HG02678 (cell line): Measurements from ENCODE around the gene ARSK.
"Not testable (repeated sequence)": the region's sequence is repeated elsewhere in the genome, so short reads cannot be mapped to it uniquely, and the experiment has no call there.

ENCODE experiments used
- ATAC-seq: cut with Tn5 transposase; IDR thresholded peaks from one replicate; pipeline ENCODE4 v1.9.1; 2021; ENCODE audit warnings: mild to moderate bottlenecking, moderate library complexity; ENCODE audit not compliant: unreplicated experiment

The ARSK gene

DNA sequence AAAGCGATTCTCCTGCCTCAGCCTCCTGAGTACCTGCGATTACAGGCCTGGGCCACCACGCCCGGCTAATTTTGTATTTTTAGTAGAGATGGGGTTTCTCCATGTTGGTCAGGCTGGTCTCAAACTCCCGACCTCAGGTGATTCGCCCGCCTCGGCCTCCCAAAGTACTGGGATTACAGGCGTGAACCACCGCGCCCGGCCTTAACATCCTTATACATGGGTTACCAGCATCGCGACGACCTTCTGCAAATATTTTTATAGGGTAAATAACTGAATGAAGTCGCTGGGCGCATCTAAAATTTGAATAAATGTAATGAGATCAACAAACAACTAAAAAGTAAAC, 91.3 kb downstream of the ARSK start:
- ATAC-seq: not testable (repeated sequence)

DNA sequence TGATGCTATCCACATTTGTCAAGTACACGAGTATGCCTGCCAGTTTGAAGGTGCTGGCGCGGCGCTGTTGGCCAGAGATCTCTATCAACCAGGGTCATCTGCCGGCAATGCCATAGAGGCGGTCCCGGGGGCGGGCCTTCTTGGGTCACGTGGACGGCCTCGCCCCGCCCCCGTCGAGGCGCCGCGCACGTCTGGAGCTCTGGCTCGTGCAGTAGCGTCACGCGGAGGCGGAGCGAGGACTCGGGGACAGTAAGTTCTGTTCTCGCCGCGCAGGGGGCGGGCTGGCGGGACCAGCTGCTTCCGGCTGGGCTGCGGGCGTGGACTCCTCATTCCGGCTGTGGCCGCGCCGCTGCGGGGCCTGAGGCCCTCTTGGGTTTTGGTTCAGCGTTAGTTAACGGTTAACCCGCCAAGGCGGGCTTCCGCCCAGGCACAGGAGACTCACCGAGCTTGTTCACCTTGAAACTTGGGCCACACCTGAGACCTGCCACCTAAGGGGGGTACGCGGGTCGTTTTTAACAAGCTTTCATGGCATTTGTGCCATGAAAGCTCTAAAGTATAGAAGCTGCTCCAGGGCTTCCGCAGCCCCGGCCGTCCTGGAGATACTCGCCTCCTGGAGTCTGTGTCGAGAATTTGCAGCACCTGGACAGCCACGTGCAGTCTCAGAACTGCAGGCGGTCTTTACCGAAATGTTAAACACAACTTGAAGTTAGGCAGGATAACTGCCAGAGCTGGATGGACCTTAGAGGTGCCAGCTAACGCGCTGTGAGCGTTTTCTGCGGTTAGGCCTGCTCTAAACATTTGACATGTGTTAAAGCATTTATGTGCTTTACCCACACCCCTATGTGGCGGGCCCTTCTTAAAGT, 91.9 kb downstream of the ARSK start, which contains the start of gene RFESD:
TSS of gene RFESD (plus strand) at position 209 of the 863 bp plus-strand sequence. CDS start 5,495 bp downstream, outside the sequence.
- ATAC-seq: peak; percentile 97

DNA sequence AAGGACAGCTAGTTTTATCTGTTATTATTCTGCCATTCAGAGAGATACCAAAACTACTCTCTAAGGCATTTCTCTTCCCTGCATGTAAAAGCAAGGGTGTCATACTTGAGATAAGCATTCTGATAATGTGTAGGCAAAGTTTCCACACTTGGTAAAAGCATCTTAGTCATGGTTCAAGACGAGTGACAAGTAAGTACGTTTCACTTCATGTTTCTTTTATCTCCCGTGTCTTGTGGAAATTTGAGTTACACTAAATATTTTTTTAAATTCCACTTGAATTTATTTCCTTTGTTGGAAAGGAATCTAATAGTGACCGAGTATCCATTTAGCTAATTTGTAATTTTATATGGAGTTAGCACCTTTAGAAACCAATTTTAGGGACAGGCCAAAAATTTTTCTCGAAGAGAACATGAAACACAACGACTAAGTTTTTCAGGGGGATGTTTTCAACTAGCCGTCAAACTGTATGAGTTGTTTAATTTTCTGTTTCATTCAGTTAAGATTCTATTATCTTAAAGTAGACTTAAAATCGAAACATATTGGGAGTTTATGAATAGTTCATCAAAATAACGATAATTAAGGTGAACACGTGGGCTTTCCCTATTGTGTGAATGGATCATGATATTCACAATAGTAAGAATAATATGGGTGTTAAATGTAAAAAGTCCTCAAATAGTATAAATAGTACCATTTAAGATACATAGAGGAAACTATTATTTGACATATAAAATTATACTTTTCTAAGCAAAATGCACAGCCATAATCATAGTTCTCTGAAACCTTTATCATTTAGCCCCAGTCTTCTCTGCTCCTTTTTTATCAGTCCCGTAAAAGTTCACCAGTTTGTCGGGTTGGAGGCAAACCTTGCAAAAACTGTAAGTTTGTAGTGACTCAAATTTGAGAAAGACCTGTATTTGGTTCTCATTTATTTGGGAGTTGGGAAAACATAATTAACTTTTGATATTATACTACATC, 93.3 kb downstream of the ARSK start:
- ATAC-seq: no peak

DNA sequence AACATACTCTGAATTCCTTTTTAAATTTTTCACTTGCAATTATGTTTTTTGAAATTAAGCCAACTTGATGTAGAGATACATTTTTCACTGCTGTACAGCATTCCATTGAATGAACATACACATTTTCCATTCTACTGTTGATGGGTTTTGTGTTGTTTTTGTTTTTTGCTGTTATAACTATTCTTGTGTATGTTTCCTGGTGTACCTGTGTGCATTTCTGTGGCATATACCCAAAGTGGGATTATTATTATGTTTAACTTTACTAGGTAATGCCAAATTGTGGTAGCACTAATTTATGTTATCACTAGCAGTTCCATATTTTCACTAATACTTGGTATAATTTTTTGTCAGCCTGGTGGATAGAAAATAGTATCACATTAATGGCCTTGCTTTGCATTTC, 94.4 kb downstream of the ARSK start:
- no peak for ATAC-seq

DNA sequence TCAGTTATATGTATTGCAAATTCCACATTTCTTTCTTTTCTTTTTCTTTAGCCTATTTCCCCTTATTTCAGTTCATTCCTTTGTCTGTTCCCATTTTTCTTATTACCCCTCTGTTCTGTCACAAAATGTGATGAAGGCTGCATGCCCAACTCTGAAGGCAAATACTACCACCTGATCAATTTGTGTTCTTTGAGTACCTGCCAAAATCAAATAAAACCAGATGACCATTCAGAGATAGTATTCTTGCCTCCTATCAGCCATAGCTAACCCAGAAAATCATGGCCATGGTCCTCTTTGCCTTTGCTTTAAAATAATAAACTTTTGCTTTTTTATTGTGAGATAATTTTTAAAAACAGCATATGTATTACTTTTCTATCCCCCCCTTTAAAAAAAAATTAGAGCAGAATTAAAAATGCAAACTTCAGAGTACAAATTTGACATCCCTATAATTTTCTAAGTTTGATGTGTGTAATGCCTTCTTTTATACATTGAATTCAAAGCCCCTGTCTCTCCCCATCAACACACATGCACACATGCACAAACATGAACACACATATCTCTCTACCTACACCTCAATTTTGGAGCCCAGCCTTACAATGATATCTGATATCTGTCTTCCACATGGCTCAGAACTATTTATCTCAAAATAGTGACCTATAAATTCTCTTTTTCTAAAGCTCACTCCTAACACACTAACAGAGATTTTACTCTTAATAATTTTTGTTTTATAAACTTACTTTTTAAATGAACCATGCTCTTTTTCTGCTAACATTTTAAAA, 95.1 kb downstream of the ARSK start:
- no peak for ATAC-seq

DNA sequence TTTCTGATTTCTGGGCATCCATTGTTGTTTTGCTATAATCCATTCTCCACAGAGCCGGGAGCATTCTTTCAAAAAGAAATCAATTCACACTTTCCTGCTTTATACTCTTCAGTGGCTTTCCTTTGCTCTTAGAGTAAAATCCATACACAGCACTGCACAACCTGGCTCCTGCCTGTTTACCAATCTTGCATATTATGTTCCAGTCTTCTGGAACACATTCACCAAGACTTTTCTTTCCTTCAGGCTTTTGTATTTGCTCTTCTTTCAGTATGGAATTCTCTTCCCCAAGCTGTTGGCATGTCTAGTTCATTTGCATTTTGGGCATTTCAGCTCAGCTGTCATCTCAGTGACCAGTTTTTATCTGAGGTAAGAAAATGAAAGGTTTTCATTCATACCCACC, 97.9 kb downstream of the ARSK start:
- ATAC-seq: no peak

DNA sequence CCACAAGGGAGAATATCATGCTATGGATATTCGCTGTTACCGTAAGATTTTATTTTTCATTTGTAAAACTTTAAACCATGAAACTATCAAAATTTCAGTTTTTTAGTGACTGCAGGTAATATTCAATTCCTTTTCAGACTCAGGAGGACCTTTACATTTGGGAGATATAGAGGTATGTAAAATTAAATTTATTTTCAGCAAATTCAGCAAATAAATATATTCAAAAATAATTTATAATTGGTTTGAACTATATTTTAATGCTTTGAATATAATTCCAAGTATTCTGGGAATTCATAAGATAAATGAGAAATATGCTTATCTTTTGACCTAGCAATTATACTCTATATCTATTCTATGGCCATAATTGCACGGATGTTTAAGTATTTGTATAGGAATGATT, 99.3 kb downstream of the ARSK start:
- no peak for ATAC-seq
